ENCODE measurements around the gene KMT5B.

- TF ChIP-seq CTCF (IDR thresholded peaks at IDR 0.05): no peak
- no peak for TF ChIP-seq ELF4 (CRISPR knock-in tag; IDR thresholded peaks at IDR 0.05; ENCODE audit: low read depth)
- TF ChIP-seq CREB1 (CRISPR knock-in tag; IDR thresholded peaks at IDR 0.05): no peak
- TF ChIP-seq NFATC4 (CRISPR knock-in tag; IDR thresholded peaks at IDR 0.05): no peak
- TF ChIP-seq USF2 (CRISPR knock-in tag; IDR thresholded peaks at IDR 0.05): no peak
- TF ChIP-seq ETV6 (CRISPR knock-in tag; IDR thresholded peaks at IDR 0.05): no peak
- no peak for TF ChIP-seq ZNF317 (CRISPR knock-in tag; IDR thresholded peaks at IDR 0.05; ENCODE audit: borderline replicate concordance, low read depth)
- TF ChIP-seq JUN (CRISPR knock-in tag; IDR thresholded peaks at IDR 0.05): no peak
- TF ChIP-seq ATF3 (CRISPR knock-in tag; conservative IDR thresholded peaks at IDR 0.05): no peak
- TF ChIP-seq SOX15 (CRISPR knock-in tag; IDR thresholded peaks at IDR 0.05): no peak
- TF ChIP-seq ZNF138 (CRISPR knock-in tag; conservative IDR thresholded peaks at IDR 0.05): no peak
- no peak for TF ChIP-seq SMAD3 (CRISPR knock-in tag; IDR thresholded peaks at IDR 0.05; ENCODE audit: borderline replicate concordance)
Observed at GRCh38 chr11:68135161-68135560, 77.9 kb downstream of the KMT5B start.
